GM21717 (cell line): Measurements from ENCODE around the gene CRY2.

Experiments
- ATAC-seq: cut with Tn5 transposase; IDR thresholded peaks from one replicate; pipeline ENCODE4 v1.9.1; 2021; ENCODE audit warnings: mild to moderate bottlenecking, moderate library complexity; ENCODE audit not compliant: unreplicated experiment

The CRY2 gene

GRCh38 chr11:45915446-45915845 is 68.2 kb downstream of the CRY2 start:
- ATAC-seq, result no peak

GRCh38 chr11:45917286-45917622 is 70.0 kb downstream of the CRY2 start:
- peak; percentile 1 for ATAC-seq

GRCh38 chr11:45917623-45918330 is 70.5 kb downstream of the CRY2 start, which contains the start of gene PEX16:
TSS of gene PEX16 (minus strand) at chr11:45917877. CDS start at chr11:45917811, 66 bp downstream.
- peak; percentile 85 for ATAC-seq

GRCh38 chr11:45918331-45918941 is 71.2 kb downstream of the CRY2 start:
- ATAC-seq, result peak; percentile 33

GRCh38 chr11:45918962-45919675 is 71.8 kb downstream of the CRY2 start:
- ATAC-seq, result no peak

- ATAC-seq, result no peak
Observed at GRCh38 chr11:45919806-45920530, 72.7 kb downstream of the CRY2 start.

GRCh38 chr11:45920531-45921477 is 73.5 kb downstream of the CRY2 start:
- ATAC-seq, result no peak

- no peak for ATAC-seq
Observed at GRCh38 chr11:45921561-45922424, 74.5 kb downstream of the CRY2 start.

GRCh38 chr11:45922425-45923082 is 75.3 kb downstream of the CRY2 start, which contains the start of gene LARGE2:
TSS of gene LARGE2 (plus strand) at chr11:45922656. CDS start at chr11:45922883, 227 bp downstream.
- no peak for ATAC-seq

- ATAC-seq, result no peak
Observed at GRCh38 chr11:45924036-45924915, 77.0 kb downstream of the CRY2 start.

GRCh38 chr11:45924927-45925326 is 77.7 kb downstream of the CRY2 start:
- no peak for ATAC-seq

GRCh38 chr11:45925550-45925949 is 78.3 kb downstream of the CRY2 start:
- no peak for ATAC-seq

- ATAC-seq, result no peak
Observed at GRCh38 chr11:45926001-45926401, 78.7 kb downstream of the CRY2 start.

- ATAC-seq, result no peak
Observed at GRCh38 chr11:45926536-45927331, 79.5 kb downstream of the CRY2 start.

- no peak for ATAC-seq
Observed at GRCh38 chr11:45927332-45927683, 80.0 kb downstream of the CRY2 start.

GRCh38 chr11:45927684-45928413 is 80.6 kb downstream of the CRY2 start:
- ATAC-seq, result no peak
